GM12872 (cell line): Measurements from ENCODE around the gene ACADL.

Experiments
- CTCF ChIP-seq: IDR thresholded peaks from 3 replicates; pipeline ENCODE4 v1.5.1; 2011; ENCODE audit warnings: low read depth, mild to moderate bottlenecking, low read length, moderate library complexity; ENCODE audit not compliant: insufficient read depth

Gene ACADL

GRCh38 chr2:210224941-210225672, at the start of gene ACADL:
Gene ACADL (minus strand): TSS chr2:210225447. CDS start chr2:210225263, 184 bp downstream.
- TF ChIP-seq CTCF = no peak

- TF ChIP-seq CTCF = no peak
Observed at GRCh38 chr2:210271300-210271699, 46.1 kb upstream of the ACADL start.

- TF ChIP-seq CTCF = no peak
Observed at GRCh38 chr2:210269148-210269547, 43.9 kb upstream of the ACADL start.

- TF ChIP-seq CTCF = no peak
Observed at GRCh38 chr2:210268281-210268680, 43.0 kb upstream of the ACADL start.

- no peak for TF ChIP-seq CTCF
Observed at GRCh38 chr2:210267698-210268097, 42.5 kb upstream of the ACADL start.

- no peak for TF ChIP-seq CTCF
Observed at GRCh38 chr2:210264282-210264681, 39.0 kb upstream of the ACADL start.

GRCh38 chr2:210263841-210264240, 38.6 kb upstream of the ACADL start:
- TF ChIP-seq CTCF = no peak
